OCI-LY3 (cell line): ENCODE results near the gene DNMT3A.
A peak's percentile ranks its signal among the peaks of the same experiment; 100 is the strongest.

Experiments
- H2AFZ ChIP-seq: fragments of 200-600, 300-600 bp; shearing (Covaris generic); 2 replicates; pipeline ENCODE4 v1.6.0; 2014; ENCODE audit warnings: antibody characterized with exemption, low read depth, low read length
- H3K27ac ChIP-seq: fragments of 200-600, 300-600 bp; sonication (generic); 2 replicates; pipeline ENCODE4 v1.5.1; 2014; ENCODE audit warnings: mild to moderate bottlenecking, low read length, moderate library complexity, mixed read lengths
- H3K27me3 ChIP-seq: fragments of 200-600, 300-600 bp; sonication (generic); 2 replicates; pipeline ENCODE4 v1.6.1; 2014; ENCODE audit warnings: low read depth, low read length, mixed read lengths
- H3K36me3 ChIP-seq: fragments of 200-600, 300-600 bp; sonication (generic); replicated peaks from 2 replicates; pipeline ENCODE3; 2014; ENCODE audit warnings: low read depth, low read length, mixed read lengths
- H3K4me1 ChIP-seq: fragments of 300-600, 200-600 bp; sonication (generic); 2 replicates; pipeline ENCODE4 v1.6.1; 2014; ENCODE audit warnings: low read length, mixed read lengths
- H3K4me2 ChIP-seq: fragments of 200-600, 300-600 bp; sonication (generic); 2 replicates; pipeline ENCODE4 v1.6.1; 2014; ENCODE audit warnings: low read length, mixed read lengths
- H3K4me3 ChIP-seq: fragments of 300-600, 200-600 bp; sonication (generic); 2 replicates; pipeline ENCODE4 v1.5.1; 2014; ENCODE audit warnings: antibody characterized with exemption, mild to moderate bottlenecking, low read length, moderate library complexity
- H3K79me2 ChIP-seq: fragments of 300-600, 200-600 bp; shearing (Covaris generic); 2 replicates; pipeline ENCODE4 v1.6.1; 2014; ENCODE audit warnings: mild to moderate bottlenecking, low read length, mixed read lengths
- H3K9ac ChIP-seq: fragments of 300-600, 200-600 bp; shearing (Covaris generic); 2 replicates; pipeline ENCODE4 v1.6.0; 2014; ENCODE audit warnings: mild to moderate bottlenecking, low read length, moderate library complexity
- H3K9me3 ChIP-seq: fragments of 200-600, 300-600 bp; shearing (Covaris generic); 2 replicates; pipeline ENCODE4 v1.6.1; 2014; ENCODE audit warnings: low read length, mixed read lengths; ENCODE audit not compliant: insufficient read depth
- H4K20me1 ChIP-seq: fragments of 200-600, 300-600 bp; sonication (generic); 2 replicates; pipeline ENCODE4 v1.6.1; 2016; ENCODE audit warnings: low read length, mixed read lengths; ENCODE audit not compliant: insufficient read depth
- CTCF ChIP-seq: fragments of 200-600, 300-600 bp; sonication (generic); IDR thresholded peaks from 2 replicates; pipeline ENCODE4 v1.5.1; 2014; ENCODE audit warnings: antibody characterized with exemption, low read length, low read depth
- EZH2phosphoT487 ChIP-seq: fragments of 200-600 bp; shearing (Covaris generic); IDR thresholded peaks from 2 replicates; pipeline ENCODE4 v1.6.1; 2018; ENCODE audit warnings: antibody characterized with exemption, mixed run types, low read depth

The DNMT3A gene

GRCh38 chr2:25204190-25204838, 137.4 kb downstream of the DNMT3A start:
- Histone ChIP-seq H3K9me3 (no peaks in the 10 kb centered on the region), H3K27me3 (peaks cover 33% of the 10 kb centered on the region), H3K4me2 (peak overlapping the region; percentile 74), H3K27ac (no peak overlapping the region), H3K4me1 (peaks cover 31% of the 10 kb centered on the region), H3K36me3 (no peaks in the 10 kb centered on the region), H3K79me2 (no peaks in the 10 kb centered on the region), H3K9ac (peak overlapping the region; percentile 55), H2AFZ (peak overlapping the region; percentile 48), H3K4me3 (peak overlapping the region; percentile 76), H4K20me1 (no peaks in the 10 kb centered on the region)
- TF ChIP-seq EZH2phosphoT487 (no peak), CTCF (no peak)

GRCh38 chr2:25202275-25202674, 139.4 kb downstream of the DNMT3A start:
- Histone ChIP-seq H3K27ac (no peak overlapping the region), H3K4me3 (no peak overlapping the region), H3K9ac (no peak overlapping the region), H3K4me2 (no peak overlapping the region), H3K4me1 (peaks cover 14% of the 10 kb centered on the region), H2AFZ (no peak overlapping the region), H3K27me3 (peaks cover 39% of the 10 kb centered on the region), H3K79me2 (no peaks in the 10 kb centered on the region), H4K20me1 (no peaks in the 10 kb centered on the region), H3K9me3 (no peaks in the 10 kb centered on the region), H3K36me3 (no peaks in the 10 kb centered on the region)
- no peak for TF ChIP-seq CTCF
- TF ChIP-seq EZH2phosphoT487: no peak

GRCh38 chr2:25201794-25202193, 139.9 kb downstream of the DNMT3A start:
- Histone ChIP-seq H4K20me1 (no peaks in the 10 kb centered on the region), H3K27ac (no peak overlapping the region), H3K9ac (no peak overlapping the region), H3K4me3 (no peak overlapping the region), H3K27me3 (peaks cover 40% of the 10 kb centered on the region), H2AFZ (no peak overlapping the region), H3K9me3 (no peaks in the 10 kb centered on the region), H3K4me2 (no peak overlapping the region), H3K4me1 (peaks cover 9% of the 10 kb centered on the region), H3K36me3 (no peaks in the 10 kb centered on the region), H3K79me2 (no peaks in the 10 kb centered on the region)
- TF ChIP-seq EZH2phosphoT487 (no peak), CTCF (no peak)

GRCh38 chr2:25201265-25201664, 140.5 kb downstream of the DNMT3A start:
- H3K4me3 ChIP-seq: no peak overlapping the region
- H3K9ac ChIP-seq: no peak overlapping the region
- no peaks in the 10 kb centered on the region for H3K79me2 ChIP-seq
- H3K27me3 ChIP-seq: peaks cover 40% of the 10 kb centered on the region
- H3K36me3 ChIP-seq: no peaks in the 10 kb centered on the region
- no peaks in the 10 kb centered on the region for H4K20me1 ChIP-seq
- H3K9me3 ChIP-seq: no peaks in the 10 kb centered on the region
- no peak overlapping the region for H2AFZ ChIP-seq
- no peak overlapping the region for H3K27ac ChIP-seq
- H3K4me1 ChIP-seq: peaks cover 7% of the 10 kb centered on the region; the same call in 1 of the 2 replicates
- H3K4me2 ChIP-seq: no peak overlapping the region
- TF ChIP-seq CTCF (no peak), EZH2phosphoT487 (no peak)
